ACC112 (cell line): ENCODE results near the gene LRBA.
"Not testable (repeated sequence)": the region's sequence is repeated elsewhere in the genome, so short reads cannot be mapped to it uniquely, and the experiment has no call there.

Experiments used
- H2AFZ ChIP-seq: fragments of 200-600 bp; sonication (generic); one replicate; pipeline ENCODE4 v1.6.0; 2017; ENCODE audit warnings: antibody characterized with exemption, low read length; ENCODE audit not compliant: unreplicated experiment
- H3K27ac ChIP-seq: fragments of 200-600 bp; sonication (generic); 2 replicates; pipeline ENCODE4 v1.5.1; 2014; ENCODE audit warnings: low read depth, mild to moderate bottlenecking, antibody characterized with exemption, low read length, moderate library complexity
- H3K27me3 ChIP-seq: fragments of 200-600 bp; sonication (generic); 2 replicates; pipeline ENCODE4 v1.6.1; 2014; ENCODE audit warnings: mild to moderate bottlenecking, antibody characterized with exemption, low read length, moderate library complexity, mixed read lengths; ENCODE audit not compliant: insufficient read depth
- H3K36me3 ChIP-seq: fragments of 200-600 bp; sonication (generic); 2 replicates; pipeline ENCODE4 v1.6.1; 2016; ENCODE audit warnings: mild to moderate bottlenecking, antibody characterized with exemption, low read length, moderate library complexity, mixed read lengths; ENCODE audit not compliant: insufficient read depth
- H3K4me1 ChIP-seq: fragments of 200-600 bp; sonication (generic); one replicate; pipeline ENCODE4 v1.6.1; 2016; ENCODE audit warnings: low read length, mixed read lengths; ENCODE audit not compliant: insufficient read depth, unreplicated experiment, control insufficient read depth
- H3K4me3 ChIP-seq: fragments of 200-600 bp; sonication (generic); 2 replicates; pipeline ENCODE4 v1.5.1; 2014; ENCODE audit warnings: mild to moderate bottlenecking, low read depth, low read length
- H3K79me2 ChIP-seq: fragments of 200-600 bp; sonication (generic); one replicate; pipeline ENCODE4 v1.6.0; 2016; ENCODE audit warnings: low read length; ENCODE audit not compliant: control insufficient read depth, unreplicated experiment, insufficient read depth

LRBA gene

GRCh38 chr4:150974252-150974640, 40.8 kb downstream of the LRBA start:
- peaks cover 38% of the 10 kb centered on the region for H3K79me2 ChIP-seq

GRCh38 chr4:150973626-150974251, 41.3 kb downstream of the LRBA start:
- Histone ChIP-seq H3K27me3 (no peaks in the 10 kb centered on the region), H3K27ac (no peak overlapping the region), H2AFZ (no peak overlapping the region), H3K79me2 (peaks cover 38% of the 10 kb centered on the region), H3K36me3 (no peaks in the 10 kb centered on the region), H3K4me1 (peaks cover 5% of the 10 kb centered on the region), H3K4me3 (no peak overlapping the region)

More at GRCh38 chr4:150974252-150974640, 40.8 kb downstream of the LRBA start:
- Histone ChIP-seq H3K36me3 (no peaks in the 10 kb centered on the region), H3K4me3 (no peak overlapping the region), H3K4me1 (peaks cover 5% of the 10 kb centered on the region), H3K27me3 (no peaks in the 10 kb centered on the region), H3K27ac (no peak overlapping the region), H2AFZ (no peak overlapping the region)

GRCh38 chr4:150972592-150972991, 42.5 kb downstream of the LRBA start:
- Histone ChIP-seq H3K27ac (no peak overlapping the region), H3K4me3 (no peak overlapping the region)

GRCh38 chr4:150971901-150972300, 43.2 kb downstream of the LRBA start:
- no peaks in the 10 kb centered on the region for H3K36me3 ChIP-seq
- peaks cover 5% of the 10 kb centered on the region for H3K4me1 ChIP-seq
- H3K27me3 ChIP-seq: no peaks in the 10 kb centered on the region
- H3K27ac ChIP-seq: no peak overlapping the region
- no peak overlapping the region for H3K4me3 ChIP-seq
- H3K79me2 ChIP-seq: peaks cover 24% of the 10 kb centered on the region
- H2AFZ ChIP-seq: no peak overlapping the region

More at GRCh38 chr4:150972592-150972991, 42.5 kb downstream of the LRBA start:
- no peak overlapping the region for H2AFZ ChIP-seq
- no peaks in the 10 kb centered on the region for H3K36me3 ChIP-seq
- peaks cover 5% of the 10 kb centered on the region for H3K4me1 ChIP-seq
- no peaks in the 10 kb centered on the region for H3K27me3 ChIP-seq
- peaks cover 30% of the 10 kb centered on the region for H3K79me2 ChIP-seq

GRCh38 chr4:150970685-150971151, 44.4 kb downstream of the LRBA start:
- Histone ChIP-seq H3K27me3 (no peaks in the 10 kb centered on the region), H2AFZ (no peak overlapping the region), H3K4me3 (no peak overlapping the region), H3K36me3 (no peaks in the 10 kb centered on the region), H3K4me1 (peaks cover 5% of the 10 kb centered on the region), H3K27ac (no peak overlapping the region), H3K79me2 (peaks cover 19% of the 10 kb centered on the region)

GRCh38 chr4:150964754-150965153, 50.3 kb downstream of the LRBA start:
- H3K27ac ChIP-seq: no peak overlapping the region
- no peak overlapping the region for H2AFZ ChIP-seq
- H3K4me1 ChIP-seq: peaks cover 15% of the 10 kb centered on the region
- no peaks in the 10 kb centered on the region for H3K36me3 ChIP-seq
- H3K4me3 ChIP-seq: no peak overlapping the region
- H3K27me3 ChIP-seq: no peaks in the 10 kb centered on the region
- no peaks in the 10 kb centered on the region for H3K79me2 ChIP-seq

GRCh38 chr4:150963602-150964345, 51.3 kb downstream of the LRBA start:
- peaks cover 15% of the 10 kb centered on the region for H3K4me1 ChIP-seq
- H3K79me2 ChIP-seq, H3K27me3 ChIP-seq, H3K27ac ChIP-seq, H3K36me3 ChIP-seq, H3K4me3 ChIP-seq, H2AFZ ChIP-seq: not testable (repeated sequence)

- Histone ChIP-seq H3K27me3 (no peaks in the 10 kb centered on the region), H3K36me3 (no peaks in the 10 kb centered on the region), H3K27ac (peak overlapping the region; percentile 37; the same call in 1 of the 2 replicates), H3K79me2 (peaks cover 2% of the 10 kb centered on the region), H2AFZ (no peak overlapping the region), H3K4me3 (no peak overlapping the region), H3K4me1 (peaks cover 15% of the 10 kb centered on the region)
These were observed 52.8 kb downstream of the LRBA start for GRCh38 chr4:150962245-150962644.

GRCh38 chr4:150961566-150961965, 53.5 kb downstream of the LRBA start:
- no peaks in the 10 kb centered on the region for H3K27me3 ChIP-seq
- no peak overlapping the region for H2AFZ ChIP-seq
- no peaks in the 10 kb centered on the region for H3K36me3 ChIP-seq
- H3K4me3 ChIP-seq: no peak overlapping the region
- peak overlapping the region; percentile 37 for H3K27ac ChIP-seq
- peaks cover 2% of the 10 kb centered on the region for H3K79me2 ChIP-seq
- H3K4me1 ChIP-seq: peaks cover 15% of the 10 kb centered on the region

- Histone ChIP-seq H3K27me3 (no peaks in the 10 kb centered on the region), H3K27ac (no peak overlapping the region), H3K4me3 (no peak overlapping the region), H2AFZ (no peak overlapping the region), H3K79me2 (peaks cover 2% of the 10 kb centered on the region), H3K36me3 (no peaks in the 10 kb centered on the region), H3K4me1 (peaks cover 15% of the 10 kb centered on the region)
These were observed 54.3 kb downstream of the LRBA start for GRCh38 chr4:150960818-150961217.

GRCh38 chr4:150960079-150960478, 55.0 kb downstream of the LRBA start:
- Histone ChIP-seq H3K36me3 (no peaks in the 10 kb centered on the region), H3K27ac (no peak overlapping the region), H3K27me3 (no peaks in the 10 kb centered on the region), H2AFZ (no peak overlapping the region), H3K4me3 (no peak overlapping the region), H3K79me2 (peaks cover 2% of the 10 kb centered on the region), H3K4me1 (peaks cover 15% of the 10 kb centered on the region)
